Calu3 (cell line): ENCODE measurements around the gene DEPDC5. TPM values are rescaled to one million over a fixed set of nuclear protein-coding genes. Genes with fewer than 3 reads are reported as not detected.

Source experiments
- BruUV-seq: library from RNA; stranded (reverse); fragments of 400-500 nt; replicated peaks from 2 replicates; lab custom pipeline; 2021; lab: Mats Ljungman, UMichigan
- CTCF ChIA-PET: fragments of 300-600 bp; sonication (Branson Sonifier 250); formaldehyde crosslinking; loops from one replicate; lab custom pipeline; 2022; ENCODE audit warnings: antibody characterized with exemption; lab: Charles Lee
- DNase-seq: peaks from one replicate; pipeline ENCODE4 v3.0.0; 2022
- H3K27ac Mint-ChIP-seq: one replicate; pipeline ENCODE4 v1.8.0; 2022; ENCODE audit warnings: mixed read lengths; ENCODE audit not compliant: unreplicated experiment
- H3K27me3 Mint-ChIP-seq: one replicate; pipeline ENCODE4 v1.8.0; 2022; ENCODE audit warnings: mixed read lengths; ENCODE audit not compliant: unreplicated experiment
- H3K36me3 Mint-ChIP-seq: one replicate; pipeline ENCODE4 v1.8.0; 2022; ENCODE audit warnings: mild to moderate bottlenecking, moderate library complexity, mixed read lengths; ENCODE audit not compliant: insufficient read depth, unreplicated experiment
- H3K4me1 Mint-ChIP-seq: one replicate; pipeline ENCODE4 v1.8.0; 2022; ENCODE audit warnings: mild to moderate bottlenecking, low read depth, mixed read lengths; ENCODE audit not compliant: unreplicated experiment
- H3K4me3 Mint-ChIP-seq: one replicate; pipeline ENCODE4 v1.8.0; 2022; ENCODE audit warnings: mild to moderate bottlenecking, low read depth, moderate library complexity, mixed read lengths; ENCODE audit not compliant: unreplicated experiment
- H3K9me3 Mint-ChIP-seq: one replicate; pipeline ENCODE4 v1.8.0; 2022; ENCODE audit warnings: low read depth, mixed read lengths; ENCODE audit not compliant: unreplicated experiment
- CTCF ChIP-seq: fragments of 200-600 bp; IDR thresholded peaks from one replicate; pipeline ENCODE4 v1.8.0; 2022; ENCODE audit warnings: antibody characterized with exemption; ENCODE audit not compliant: unreplicated experiment
- intact Hi-C: fragments of 100-400 bp; cut with micrococcal nuclease; formaldehyde crosslinking; loops from one replicate; pipeline ENCODE4 v1.10.0; 2022; ENCODE audit not compliant: unreplicated experiment
- total RNA-seq: library from RNA; stranded (reverse); gene quantifications from 2 replicates; pipeline ENCODE4 v1.2.3, GENCODE V29; 2022

The DEPDC5 gene
- total RNA-seq, 1 experiment from 2014 or later = 33.1 TPM

GRCh38 chr22:31905356-31905755 lies 151.5 kb downstream of the DEPDC5 start:
- H3K4me1 Mint-ChIP-seq = no peaks in the 10 kb centered on the region
- no peaks in the 10 kb centered on the region for H3K27me3 Mint-ChIP-seq
- DNase-seq = no peak
- CTCF ChIA-PET = no interaction called here
- no peaks in the 10 kb centered on the region for H3K9me3 Mint-ChIP-seq
- no peak overlapping the region for H3K4me3 Mint-ChIP-seq
- intact Hi-C loops = no loop called here
- H3K36me3 Mint-ChIP-seq = peaks cover 10% of the 10 kb centered on the region
- no TSS peak for BruUV-seq
- TF ChIP-seq CTCF = no peak
- no peak overlapping the region for H3K27ac Mint-ChIP-seq

- no peak for DNase-seq
- intact Hi-C loops = no loop called here
- Mint-ChIP-seq H3K4me1 (no peaks in the 10 kb centered on the region), H3K9me3 (no peaks in the 10 kb centered on the region), H3K36me3 (peaks cover 10% of the 10 kb centered on the region), H3K27ac (no peak overlapping the region), H3K27me3 (no peaks in the 10 kb centered on the region), H3K4me3 (no peak overlapping the region)
- no peak for TF ChIP-seq CTCF
- CTCF ChIA-PET = no interaction called here
- no TSS peak for BruUV-seq
Measured at GRCh38 chr22:31906086-31906485, 152.3 kb downstream of the DEPDC5 start.

- intact Hi-C loops = no loop called here
- no TSS peak for BruUV-seq
- H3K9me3 Mint-ChIP-seq = no peaks in the 10 kb centered on the region
- no peak for DNase-seq
- CTCF ChIA-PET = no interaction called here
- no peak overlapping the region for H3K27ac Mint-ChIP-seq
- no peaks in the 10 kb centered on the region for H3K4me1 Mint-ChIP-seq
- H3K36me3 Mint-ChIP-seq = peaks cover 10% of the 10 kb centered on the region
- no peak overlapping the region for H3K4me3 Mint-ChIP-seq
- TF ChIP-seq CTCF = no peak
- H3K27me3 Mint-ChIP-seq = no peaks in the 10 kb centered on the region
Measured at GRCh38 chr22:31906569-31906968, 152.8 kb downstream of the DEPDC5 start.

GRCh38 chr22:31909977-31910376 lies 156.2 kb downstream of the DEPDC5 start:
- no peak for DNase-seq
- Mint-ChIP-seq H3K9me3 (no peaks in the 10 kb centered on the region), H3K27me3 (no peaks in the 10 kb centered on the region), H3K4me3 (no peak overlapping the region), H3K27ac (no peak overlapping the region), H3K4me1 (no peaks in the 10 kb centered on the region), H3K36me3 (peaks cover 5% of the 10 kb centered on the region)
- no peak for TF ChIP-seq CTCF
- intact Hi-C loops = no loop called here
- CTCF ChIA-PET = no interaction called here
- BruUV-seq = no TSS peak
